PC-3 (cell line): ENCODE measurements around the gene FCRLB. TPM values are rescaled to one million over a fixed set of nuclear protein-coding genes. Genes with fewer than 3 reads are reported as not detected.

Experiments
- ATAC-seq: fragments of 200-7000 bp; cut with Tn5 transposase; 2 replicates; pipeline ENCODE4 v1.9.1; 2020; ENCODE audit warnings: mild to moderate bottlenecking, moderate library complexity
- BruUV-seq: library from RNA; stranded (reverse); fragments of 400-500 nt; replicated peaks from 2 replicates; lab custom pipeline; 2021; lab: Mats Ljungman, UMichigan
- CTCF ChIA-PET: fragments of 300-600 bp; sonication (Branson Sonifier 250); formaldehyde crosslinking; loops from one replicate; lab custom pipeline; 2022; ENCODE audit warnings: antibody characterized with exemption; lab: Charles Lee
- POLR2A ChIA-PET: fragments of 300-600 bp; sonication (Branson Sonifier 250); formaldehyde crosslinking; loops from one replicate; lab custom pipeline; 2022; ENCODE audit warnings: antibody characterized with exemption; ENCODE audit not compliant: unreplicated experiment; lab: Charles Lee
- DNase-seq: peaks from one replicate; pipeline ENCODE4 v3.0.0-alpha.2; 2015
- H2AFZ ChIP-seq: fragments of 300-600 bp; sonication (generic); 2 replicates; pipeline ENCODE4 v1.6.0; 2016; ENCODE audit warnings: antibody characterized with exemption, low read length
- H3F3A ChIP-seq: fragments of 300-600 bp; sonication (generic); one replicate; pipeline ENCODE4 v1.6.0; 2017; ENCODE audit warnings: antibody characterized with exemption, low read length, control low read depth, mild to moderate bottlenecking; ENCODE audit not compliant: unreplicated experiment
- H3K27ac ChIP-seq: fragments of 300-600 bp; sonication (generic); 2 replicates; pipeline ENCODE4 v1.5.1; 2016; ENCODE audit warnings: mild to moderate bottlenecking, low read length
- H3K27me3 ChIP-seq: fragments of 300-600 bp; sonication (generic); 2 replicates; pipeline ENCODE4 v1.6.1; 2016; ENCODE audit warnings: low read length, mixed read lengths
- H3K36me3 ChIP-seq: fragments of 300-600 bp; sonication (generic); 2 replicates; pipeline ENCODE4 v1.6.1; 2016; ENCODE audit warnings: low read depth, mixed run types, low read length, mixed read lengths
- H3K4me1 ChIP-seq: fragments of 300-600 bp; sonication (generic); 2 replicates; pipeline ENCODE4 v1.5.1; 2016; ENCODE audit warnings: low read length; ENCODE audit not compliant: insufficient read depth
- H3K4me2 ChIP-seq: fragments of 300-600 bp; sonication (generic); 2 replicates; pipeline ENCODE4 v1.6.0; 2016; ENCODE audit warnings: low read length
- H3K4me3 ChIP-seq: fragments of 300-600 bp; sonication (generic); 2 replicates; pipeline ENCODE4 v1.5.1; 2016; ENCODE audit warnings: mild to moderate bottlenecking, low read length, mixed read lengths
- H3K79me2 ChIP-seq: fragments of 300-600 bp; sonication (generic); 2 replicates; pipeline ENCODE4 v1.6.1; 2017; ENCODE audit warnings: low read length, mixed read lengths
- H3K9ac ChIP-seq: fragments of 300-600 bp; sonication (generic); 2 replicates; pipeline ENCODE4 v1.6.0; 2016; ENCODE audit warnings: mild to moderate bottlenecking, low read length
- H3K9me2 ChIP-seq: fragments of 300-600 bp; sonication (generic); replicated peaks from 2 replicates; pipeline ENCODE4 v1.6.1; 2016; ENCODE audit warnings: mixed run types, low read length, mixed read lengths
- H3K9me3 ChIP-seq: fragments of 300-600 bp; sonication (generic); 2 replicates; pipeline ENCODE4 v1.6.1; 2016; ENCODE audit warnings: low read length, mixed read lengths
- H4K20me1 ChIP-seq: fragments of 300-600 bp; sonication (generic); 2 replicates; pipeline ENCODE4 v1.6.1; 2016; ENCODE audit warnings: low read length, mixed read lengths
- CTCF ChIP-seq: fragments of 300-600 bp; sonication (generic); conservative IDR thresholded peaks from 2 replicates; pipeline ENCODE4 v1.5.1; 2017; ENCODE audit warnings: antibody characterized with exemption, low read depth, mild to moderate bottlenecking, low read length
- EZH2 ChIP-seq: fragments of 300-600 bp; sonication (generic); IDR thresholded peaks from one replicate; pipeline ENCODE4 v1.6.1; 2017; ENCODE audit warnings: antibody characterized with exemption, mild to moderate bottlenecking, low read length; ENCODE audit not compliant: unreplicated experiment
- EZH2phosphoT487 ChIP-seq: fragments of 300-600 bp; sonication (generic); IDR thresholded peaks from 2 replicates; pipeline ENCODE4 v1.6.1; 2018; ENCODE audit warnings: mild to moderate bottlenecking, antibody characterized with exemption, low read length, borderline replicate concordance
- intact Hi-C: fragments of 100-400 bp; cut with micrococcal nuclease; formaldehyde crosslinking; loops from 2 replicates; pipeline ENCODE4 v1.9.0; 2023
- total RNA-seq: library from RNA; depleted of rRNA; stranded (reverse); fragments of >200 nt; gene quantifications from 2 replicates; pipeline ENCODE4 v1.2.3, GENCODE V29; 2014

FCRLB gene
- total RNA-seq, 1 experiment from 2014 or later, result 12.7 TPM

GRCh38 chr1:161676441-161676840, 44.9 kb upstream of the FCRLB start:
- no peak overlapping the region for H3K9ac ChIP-seq
- no peak overlapping the region for H2AFZ ChIP-seq
- no peaks in the 10 kb centered on the region for H4K20me1 ChIP-seq
- CTCF ChIA-PET, result no interaction called here
- H3K27me3 ChIP-seq, result no peaks in the 10 kb centered on the region
- POLR2A ChIA-PET, result no interaction called here
- no peaks in the 10 kb centered on the region; the same call in 1 of the 2 replicates for H3K4me1 ChIP-seq
- H3K36me3 ChIP-seq, result no peaks in the 10 kb centered on the region
- no peaks in the 10 kb centered on the region for H3K9me2 ChIP-seq
- H3K27ac ChIP-seq, result no peak overlapping the region
- no peak overlapping the region for H3K4me2 ChIP-seq
- H3K4me3 ChIP-seq, result no peak overlapping the region
- H3K79me2 ChIP-seq, result no peaks in the 10 kb centered on the region
- H3F3A ChIP-seq, result no peaks in the 10 kb centered on the region
- no peak for TF ChIP-seq EZH2
- no peak for TF ChIP-seq EZH2phosphoT487
- TF ChIP-seq CTCF, result no peak
- intact Hi-C loops, result no loop called here
- no peak for ATAC-seq
- no peak for DNase-seq
- no TSS peak for BruUV-seq
- H3K9me3 ChIP-seq, result no peaks in the 10 kb centered on the region

GRCh38 chr1:161676958-161677689, 44.2 kb upstream of the FCRLB start:
- Histone ChIP-seq H3K9me3 (no peaks in the 10 kb centered on the region), H3K27me3 (no peaks in the 10 kb centered on the region), H3K27ac (no peak overlapping the region), H2AFZ (no peak overlapping the region), H3K9me2 (no peaks in the 10 kb centered on the region), H3K4me1 (no peaks in the 10 kb centered on the region), H3K9ac (no peak overlapping the region), H3K4me2 (no peak overlapping the region), H3K36me3 (no peaks in the 10 kb centered on the region), H3K4me3 (no peak overlapping the region), H3F3A (no peaks in the 10 kb centered on the region), H3K79me2 (no peaks in the 10 kb centered on the region), H4K20me1 (no peaks in the 10 kb centered on the region)
- DNase-seq (no peak), ATAC-seq (no peak)
- BruUV-seq, result no TSS peak
- no peak for TF ChIP-seq EZH2
- TF ChIP-seq CTCF, result no peak
- no peak for TF ChIP-seq EZH2phosphoT487
- intact Hi-C loops, result no loop called here
- POLR2A ChIA-PET, result no interaction called here
- CTCF ChIA-PET, result no interaction called here

- ATAC-seq (no peak), DNase-seq (no peak)
- TF ChIP-seq EZH2phosphoT487, result no peak
- no peak for TF ChIP-seq CTCF
- Histone ChIP-seq H3K36me3 (no peaks in the 10 kb centered on the region), H3K9ac (no peak overlapping the region), H2AFZ (no peak overlapping the region), H3K4me1 (no peaks in the 10 kb centered on the region), H3K27me3 (no peaks in the 10 kb centered on the region), H3K27ac (no peak overlapping the region), H3K79me2 (no peaks in the 10 kb centered on the region), H3F3A (no peaks in the 10 kb centered on the region), H3K4me2 (no peak overlapping the region), H3K9me2 (no peaks in the 10 kb centered on the region), H3K9me3 (no peaks in the 10 kb centered on the region), H3K4me3 (no peak overlapping the region), H4K20me1 (no peaks in the 10 kb centered on the region)
- ChIA-PET CTCF (no interaction called here), POLR2A (no interaction called here)
- intact Hi-C loops, result no loop called here
- BruUV-seq, result no TSS peak
Observed at GRCh38 chr1:161678500-161678899, 42.8 kb upstream of the FCRLB start.
